Right ventricle myocardium inferior (tissue), 1 donor: Measurements from ENCODE around the gene GXYLT1. TPM values are rescaled to one million over a fixed set of nuclear protein-coding genes. Genes with fewer than 3 reads are reported as not detected.

Source experiments
- ATAC-seq: fragments of 200-7000 bp; cut with Tn5 transposase; one replicate; pipeline ENCODE4 v1.9.1; 2020; ENCODE audit warnings: mild to moderate bottlenecking, moderate library complexity
- DNase-seq: peaks from one replicate; pipeline ENCODE4 v3.0.0; 2021; ENCODE audit errors: missing footprints
- intact Hi-C: fragments of 100-400 bp; cut with DNase I; formaldehyde crosslinking; loops from one replicate; pipeline ENCODE4 v1.11.0; 2022
- total RNA-seq: library from RNA; stranded (reverse); fragmentation: NEBNext Ultra II Directional; extraction: Animal tissue kit (Norgen Biotek cat#: 25700); gene quantifications from one replicate; pipeline ENCODE4 v1.2.1, GENCODE V29; 2021
- donor health status: DM: no; HTN: yes; CAD: no; lungs with severe emphysema.

Gene GXYLT1
- total RNA-seq, 1 donor from 2014 or later: 4.8 TPM

GRCh38 chr12:42156232-42156631, 11.6 kb upstream of the GXYLT1 start:
- intact Hi-C loops: no loop called here
- ATAC-seq (no peak), DNase-seq (no peak)

DNA sequence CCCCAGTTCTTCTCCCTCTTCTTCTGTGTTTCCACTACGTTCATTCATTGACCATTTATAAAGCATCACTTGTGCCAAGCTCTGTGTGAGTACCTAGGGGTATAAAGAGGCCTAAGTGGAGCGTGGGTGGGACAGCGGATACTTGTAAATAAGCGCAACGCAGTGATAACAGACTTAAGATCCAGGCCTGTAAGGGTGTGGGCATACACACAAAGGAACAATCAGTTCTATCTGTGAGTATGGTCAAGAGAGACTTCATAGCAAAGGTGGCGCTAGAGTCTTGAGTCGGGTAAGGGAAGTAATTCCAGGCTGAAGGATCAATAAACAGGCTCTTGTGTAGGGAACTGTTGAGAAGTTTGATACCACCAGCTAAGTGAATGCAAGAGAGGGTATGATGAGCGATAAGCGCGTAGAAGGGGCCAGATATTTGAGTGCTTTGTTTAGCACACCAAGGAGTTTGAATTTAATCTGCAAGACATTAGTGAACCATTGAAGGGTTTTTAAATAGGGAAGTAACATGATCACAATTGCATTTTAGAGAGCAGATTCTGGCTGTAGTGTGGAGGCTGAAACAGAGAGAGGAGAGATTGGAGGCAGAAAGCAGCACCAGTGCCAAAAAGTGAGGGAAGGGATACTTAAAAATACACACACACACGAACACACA, 1.0 kb upstream of the GXYLT1 start:
- DNase-seq (no peak), ATAC-seq (no peak)
- intact Hi-C loops: loop anchor here (2.0 kb wide), 1 partner anchor 91 kb away; no protein-coding TSS in a partner anchor

- DNase-seq (no peak), ATAC-seq (no peak)
- intact Hi-C loops: loop anchor here (2.0 kb wide), 1 partner anchor 92 kb away; no protein-coding TSS in a partner anchor
These were observed 499 bp upstream of the GXYLT1 start for GRCh38 chr12:42145197-42145549.

DNA sequence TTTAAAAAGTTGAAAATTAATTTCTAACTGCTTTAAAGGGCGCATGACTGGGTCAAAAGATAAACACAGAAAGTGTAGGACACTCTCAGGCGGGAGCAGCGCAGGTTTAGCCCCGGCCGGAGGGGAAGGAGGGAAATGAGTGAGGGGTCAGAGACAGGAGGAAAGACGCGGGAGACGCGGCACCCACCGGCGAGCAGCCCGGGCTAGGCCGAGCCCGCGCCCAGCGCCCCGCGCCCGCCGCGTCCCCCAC, 591 bp downstream of the GXYLT1 start:
- intact Hi-C loops: loop anchor here (2.0 to 5.0 kb wide), 2 partner anchors 93 to 338 kb away; no protein-coding TSS in a partner anchor
- ATAC-seq: peak; percentile 1
- no peak for DNase-seq

- intact Hi-C loops: loop anchor here (2.0 to 5.0 kb wide), 2 partner anchors 93 to 339 kb away; no protein-coding TSS in a partner anchor
- no peak for DNase-seq
- no peak for ATAC-seq
These were observed 1.1 kb downstream of the GXYLT1 start for GRCh38 chr12:42143452-42144157.

DNA sequence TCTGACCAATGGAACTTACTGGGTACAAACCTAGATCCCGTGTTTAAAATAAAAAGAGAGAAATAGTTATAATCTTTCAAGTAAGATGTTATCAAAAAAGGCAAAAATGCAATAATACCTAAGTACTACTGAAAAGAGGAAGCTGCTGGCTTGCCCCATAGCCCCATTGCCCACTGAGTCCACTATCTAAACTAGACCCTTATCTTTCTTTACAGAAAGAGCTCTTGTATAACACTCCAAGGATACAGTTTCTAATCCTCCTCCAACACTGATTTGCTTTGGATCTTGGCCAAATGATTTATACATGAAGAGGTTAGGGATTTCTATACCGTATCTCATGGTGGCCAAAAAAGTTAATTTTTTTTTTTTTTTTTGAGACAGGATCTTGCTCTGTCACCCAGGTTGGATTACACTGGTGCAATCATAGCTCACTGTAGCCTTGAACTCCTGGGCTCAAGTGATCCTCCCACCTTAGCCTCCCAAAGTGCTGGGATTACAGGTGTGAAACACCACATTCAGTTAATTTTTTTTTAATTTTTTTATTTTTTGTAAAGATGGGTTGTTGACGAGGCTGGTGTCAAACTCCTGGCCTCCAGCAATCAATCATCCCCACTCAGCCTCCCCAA, 2.6 kb downstream of the GXYLT1 start:
- DNase-seq: no peak
- ATAC-seq: no peak
- intact Hi-C loops: loop anchor here (5.0 kb wide), 1 partner anchor 340 kb away; no protein-coding TSS in a partner anchor

- intact Hi-C loops: loop anchor here (5.0 kb wide), 1 partner anchor 341 kb away; no protein-coding TSS in a partner anchor
- DNase-seq (no peak), ATAC-seq (no peak)
These were observed 3.8 kb downstream of the GXYLT1 start for GRCh38 chr12:42140901-42141300.

DNA sequence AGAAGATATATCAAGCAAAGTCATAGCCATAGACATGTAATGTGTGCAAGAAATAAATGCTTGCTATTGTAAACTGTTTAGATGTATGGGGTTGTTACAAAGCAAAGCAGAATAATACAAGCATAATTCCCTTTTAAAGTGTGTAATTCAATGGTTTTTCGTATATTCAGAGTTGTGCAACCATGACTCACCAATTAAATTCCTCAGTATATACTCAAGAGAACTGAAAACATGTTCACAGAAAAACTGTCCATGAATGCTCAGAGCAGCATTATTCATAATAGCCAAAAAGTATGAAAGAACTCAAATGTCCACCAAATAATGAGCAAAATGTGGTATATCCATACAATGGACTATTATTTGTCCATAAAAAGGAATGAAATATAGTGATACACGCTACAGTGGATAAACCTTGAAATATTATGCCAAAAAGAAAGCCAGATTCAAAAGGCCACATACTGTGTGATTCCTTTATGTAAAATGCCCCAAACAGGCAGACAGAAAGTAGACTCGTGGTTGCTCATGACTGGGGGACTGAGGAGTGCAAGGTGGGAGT, 9.3 kb downstream of the GXYLT1 start:
- intact Hi-C loops: no loop called here

GRCh38 chr12:42130672-42131402, 13.8 kb downstream of the GXYLT1 start:
- DNase-seq (no peak), ATAC-seq (peak; percentile 72)
- intact Hi-C loops: loop anchor here (1.0 kb wide), 1 partner anchor 241 kb away; no protein-coding TSS in a partner anchor

More for the DNA sequence above, 9.3 kb downstream of the GXYLT1 start:
- DNase-seq (no peak), ATAC-seq (no peak)

GRCh38 chr12:42129595-42130204, 15.0 kb downstream of the GXYLT1 start:
- peak; percentile 79 for ATAC-seq
- intact Hi-C loops: loop anchor here (1.0 to 10.0 kb wide), 3 partner anchors 203 to 435 kb away; no protein-coding TSS in a partner anchor
- DNase-seq: no peak

- intact Hi-C loops: loop anchor here (2.0 to 10.0 kb wide), 2 partner anchors 204 to 436 kb away; no protein-coding TSS in a partner anchor
- DNase-seq: no peak
- ATAC-seq: no peak
These were observed 15.8 kb downstream of the GXYLT1 start for GRCh38 chr12:42128888-42129287.

- no peak for DNase-seq
- intact Hi-C loops: loop anchor here (2.0 to 10.0 kb wide), 2 partner anchors 204 to 436 kb away; no protein-coding TSS in a partner anchor
- no peak for ATAC-seq
These were observed 16.3 kb downstream of the GXYLT1 start for GRCh38 chr12:42128327-42128726.

DNA sequence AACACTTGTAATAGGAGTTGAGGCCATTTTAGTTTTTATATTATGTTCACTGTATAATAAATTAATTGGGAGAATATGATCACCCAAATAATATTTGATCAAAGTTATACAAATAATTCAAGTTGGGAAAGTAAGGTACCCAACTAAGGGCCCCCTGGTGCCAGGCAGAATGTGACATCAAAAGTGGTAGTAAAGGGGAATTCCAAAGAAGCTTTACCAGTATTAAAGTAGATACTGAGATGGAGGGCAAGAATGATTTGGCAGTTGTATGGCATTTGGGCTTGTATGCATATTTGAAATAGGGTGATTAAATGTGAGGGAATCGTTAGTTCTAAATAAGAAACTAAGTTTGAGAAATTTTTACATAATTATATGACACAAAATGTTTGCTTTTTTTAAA, 17.7 kb downstream of the GXYLT1 start:
- ATAC-seq (no peak), DNase-seq (no peak)
- intact Hi-C loops: loop anchor here (10.0 kb wide), 1 partner anchor 438 kb away; no protein-coding TSS in a partner anchor

DNA sequence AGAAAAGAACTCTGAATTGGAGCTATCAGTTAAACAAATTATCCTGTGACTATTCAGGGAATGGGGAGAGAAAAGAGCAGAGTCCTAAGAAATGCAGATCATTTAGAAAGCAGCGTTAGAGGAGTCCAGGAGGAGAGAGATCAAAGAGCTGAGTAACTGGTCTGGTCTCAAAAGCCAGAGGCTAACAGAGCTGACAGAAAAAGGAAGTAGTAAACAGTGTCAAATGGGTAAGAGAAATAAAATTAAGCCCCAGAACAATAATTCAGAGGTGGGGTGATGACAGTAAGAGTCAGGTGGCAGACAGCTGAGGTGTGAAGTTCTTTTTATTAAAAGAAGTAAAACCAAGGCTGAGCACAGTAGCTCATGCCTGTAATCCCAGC, 19.3 kb downstream of the GXYLT1 start:
- no peak for ATAC-seq
- DNase-seq: no peak
- intact Hi-C loops: loop anchor here (10.0 kb wide), 1 partner anchor 439 kb away; no protein-coding TSS in a partner anchor

- intact Hi-C loops: loop anchor here (10.0 kb wide), 1 partner anchor 440 kb away; no protein-coding TSS in a partner anchor
These were observed 19.8 kb downstream of the GXYLT1 start for GRCh38 chr12:42124764-42125387.

GRCh38 chr12:42119085-42119633, 25.5 kb downstream of the GXYLT1 start:
- DNase-seq (no peak), ATAC-seq (no peak)
- intact Hi-C loops: no loop called here

More at GRCh38 chr12:42124764-42125387, 19.8 kb downstream of the GXYLT1 start:
- no peak for DNase-seq
- no peak for ATAC-seq

DNA sequence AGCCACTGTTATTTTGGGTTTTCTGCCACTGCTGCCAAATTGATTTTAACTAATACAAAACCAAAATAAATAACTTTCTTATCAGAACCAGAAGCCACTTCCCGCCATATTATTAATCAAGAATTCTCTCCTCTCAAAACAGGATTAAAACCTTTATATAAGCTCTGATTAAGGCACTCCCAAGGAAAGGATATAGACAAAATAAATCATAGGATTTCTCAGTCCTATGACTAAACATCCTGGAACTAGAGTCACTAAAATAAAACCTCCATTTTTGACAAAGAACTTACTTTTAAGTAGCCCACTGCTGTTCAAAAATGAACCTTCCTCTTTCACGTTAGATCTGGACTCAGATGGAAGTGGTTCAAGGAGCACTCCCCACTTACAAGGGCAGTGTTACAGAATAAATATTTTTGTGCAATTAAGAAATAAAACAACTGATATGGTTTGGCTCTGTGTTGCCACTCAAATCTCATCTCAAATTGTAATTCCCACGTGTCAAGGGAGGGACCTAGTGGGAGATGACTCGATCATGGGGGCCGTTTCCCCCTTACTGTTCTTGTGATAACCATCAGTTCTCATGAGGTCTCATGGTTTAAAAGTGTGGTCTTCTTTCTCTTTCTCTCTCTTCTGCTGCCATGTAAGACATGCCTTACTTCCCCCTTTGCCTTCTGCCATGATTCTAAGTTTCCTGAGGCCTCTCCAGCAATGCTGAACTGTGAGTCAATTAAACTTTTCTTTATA, 26.4 kb downstream of the GXYLT1 start:
- intact Hi-C loops: no loop called here

More for the DNA sequence above, 26.4 kb downstream of the GXYLT1 start:
- ATAC-seq: no peak
- no peak for DNase-seq
